ENCODE data around the gene IPO4. TPM values are rescaled to one million over a fixed set of nuclear protein-coding genes. Genes with fewer than 3 reads are reported as not detected.

The IPO4 gene
- total and polyA plus RNA-seq, 2 of the 13 experiments (the other 11 are each of a cell fraction or from before 2014, with no cell fraction given) = 39.0 to 179 TPM

- TF ChIP-seq IRF9 (CRISPR knock-in tag; IDR thresholded peaks at IDR 0.05; ENCODE audit: borderline replicate concordance) = peak; percentile 82; the same call in 1 of the 2 replicates
- TF ChIP-seq REXO4 (CRISPR knock-in tag; IDR thresholded peaks at IDR 0.05; ENCODE audit: borderline replicate concordance) = no peak
- no peak for TF ChIP-seq PATZ1 (CRISPR knock-in tag; IDR thresholded peaks at IDR 0.05)
- TF ChIP-seq ARNTL (CRISPR knock-in tag; IDR thresholded peaks at IDR 0.05) = no peak
Observed at GRCh38 chr14:24155100-24155499, 33.5 kb downstream of the IPO4 start (continued).

DNA sequence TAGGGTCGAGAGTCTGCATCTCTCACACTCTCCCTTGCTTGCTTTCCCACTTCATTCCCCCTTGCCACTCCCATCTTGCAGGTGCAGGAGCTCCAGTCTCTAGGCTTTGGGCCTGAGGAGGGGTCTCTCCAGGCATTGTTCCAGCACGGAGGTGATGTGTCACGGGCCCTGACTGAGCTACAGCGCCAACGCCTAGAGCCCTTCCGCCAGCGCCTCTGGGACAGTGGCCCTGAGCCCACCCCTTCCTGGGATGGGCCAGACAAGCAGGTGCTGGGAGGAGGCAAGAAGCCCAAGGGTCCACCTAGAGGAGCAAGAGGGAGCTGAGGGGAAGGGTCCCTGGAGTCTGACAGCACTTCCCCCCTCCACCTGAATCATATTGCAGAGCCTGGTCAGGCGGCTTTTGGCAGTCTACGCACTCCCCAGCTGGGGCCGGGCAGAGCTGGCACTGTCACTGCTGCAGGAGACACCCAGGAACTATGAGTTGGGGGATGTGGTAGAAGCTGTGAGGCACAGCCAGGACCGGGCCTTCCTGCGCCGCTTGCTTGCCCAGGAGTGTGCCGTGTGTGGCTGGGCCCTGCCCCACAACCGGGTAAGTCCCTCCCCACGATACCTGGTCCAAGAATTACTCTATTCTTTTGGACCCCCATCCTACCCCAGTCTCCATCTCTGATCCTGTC lies 37.1 kb downstream of the IPO4 start:
- Histone ChIP-seq H3K4me2 (ENCODE audit: low read depth, low read length) (no peak overlapping the region), H3K9me3 (ENCODE audit: low read length) (no peaks in the 10 kb centered on the region), H3K4me1 (ENCODE audit: insufficient read depth, low read length) (peaks cover 20% of the 10 kb centered on the region), H3K27me3 (ENCODE audit: control insufficient read depth in 1 of 2, insufficient read depth in 2 of 2, low read length in 2 of 2) (no peaks in the 10 kb centered on the region; a peak in 1 of 5 replicates), H3K36me3 (replicated peaks in 1 of 2; ENCODE audit: control insufficient read depth in 1 of 2, insufficient read depth in 2 of 2, low read length in 2 of 2) (peaks cover 49 to 57% of the 10 kb centered on the region in 2 experiments), H3K27ac (ENCODE audit: extremely low read length, insufficient read depth, low read length) (no peak overlapping the region), H3K9ac (ENCODE audit: insufficient read depth, low read depth, low read length) (no peak overlapping the region), H4K20me1 (ENCODE audit: insufficient read depth, low read length) (peaks cover 7% of the 10 kb centered on the region), H3K79me2 (ENCODE audit: insufficient read depth, low read length) (peaks cover 20% of the 10 kb centered on the region), H2AFZ (ENCODE audit: low read length) (no peak overlapping the region), H3K4me3 (replicated peaks in 1 of 3; ENCODE audit: insufficient read depth in 1 of 3, low read depth in 2 of 3, low read length in 3 of 3) (no peak overlapping the region)
- CTCF ChIA-PET (ENCODE audit: low intra/inter-chr PET ratio, low total read pairs) = no interaction called here
- no peak for ATAC-seq
- in situ Hi-C loops (cut with HindIII; ENCODE audit: extremely low pct_ligation_motif_present, low pct_unique_long_range_greater_than_20kb) (no loop called here), intact Hi-C loops (cut with micrococcal nuclease; ENCODE audit: unreplicated experiment) (no loop called here)
- no peak for DNase-seq (ENCODE audit: low spot score)
- FAIRE-seq = no peak
- no TSS peak for BruUV-seq (replicated peaks)
- POLR2A ChIA-PET = interaction anchor here (1.3 to 11.8 kb wide), 5 partner anchors 8 to 37 kb away, joined by 3 to 233 read pairs (median 22); partner anchors contain the start of genes DCAF11, EMC9, IRF9 and NRL
- WGBS (ENCODE audit: low lambda C conversion rate) = 96% methylated on average over 16 of the region's 16 CpGs
- TF ChIP-seq HIVEP1 (CRISPR knock-in tag; IDR thresholded peaks at IDR 0.05) = 0 out of 2 replicates have a peak, but pooled peaks have one; percentile 18
- TF ChIP-seq, protein P1, sequence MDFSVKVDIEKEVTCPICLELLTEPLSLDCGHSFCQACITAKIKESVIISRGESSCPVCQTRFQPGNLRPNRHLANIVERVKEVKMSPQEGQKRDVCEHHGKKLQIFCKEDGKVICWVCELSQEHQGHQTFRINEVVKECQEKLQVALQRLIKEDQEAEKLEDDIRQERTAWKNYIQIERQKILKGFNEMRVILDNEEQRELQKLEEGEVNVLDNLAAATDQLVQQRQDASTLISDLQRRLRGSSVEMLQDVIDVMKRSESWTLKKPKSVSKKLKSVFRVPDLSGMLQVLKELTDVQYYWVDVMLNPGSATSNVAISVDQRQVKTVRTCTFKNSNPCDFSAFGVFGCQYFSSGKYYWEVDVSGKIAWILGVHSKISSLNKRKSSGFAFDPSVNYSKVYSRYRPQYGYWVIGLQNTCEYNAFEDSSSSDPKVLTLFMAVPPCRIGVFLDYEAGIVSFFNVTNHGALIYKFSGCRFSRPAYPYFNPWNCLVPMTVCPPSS (IDR thresholded peaks at IDR 0.05) = no peak
- TF ChIP-seq HES4 (CRISPR knock-in tag; IDR thresholded peaks at IDR 0.05; ENCODE audit: borderline replicate concordance) = peak; percentile 86
- peak; percentile 79 for TF ChIP-seq AGO2 (optimal IDR thresholded peaks at IDR 0.05; ENCODE audit: low read depth, low read length)
- TF ChIP-seq MTA1 (CRISPR knock-in tag; IDR thresholded peaks at IDR 0.05; ENCODE audit: borderline replicate concordance) = peak; percentile 49; the same call in 1 of the 2 replicates
- peak; percentile 48; the same call in 1 of the 2 replicates for TF ChIP-seq ZNF563 (CRISPR knock-in tag; IDR thresholded peaks at IDR 0.05)
- TF ChIP-seq, protein P2, sequence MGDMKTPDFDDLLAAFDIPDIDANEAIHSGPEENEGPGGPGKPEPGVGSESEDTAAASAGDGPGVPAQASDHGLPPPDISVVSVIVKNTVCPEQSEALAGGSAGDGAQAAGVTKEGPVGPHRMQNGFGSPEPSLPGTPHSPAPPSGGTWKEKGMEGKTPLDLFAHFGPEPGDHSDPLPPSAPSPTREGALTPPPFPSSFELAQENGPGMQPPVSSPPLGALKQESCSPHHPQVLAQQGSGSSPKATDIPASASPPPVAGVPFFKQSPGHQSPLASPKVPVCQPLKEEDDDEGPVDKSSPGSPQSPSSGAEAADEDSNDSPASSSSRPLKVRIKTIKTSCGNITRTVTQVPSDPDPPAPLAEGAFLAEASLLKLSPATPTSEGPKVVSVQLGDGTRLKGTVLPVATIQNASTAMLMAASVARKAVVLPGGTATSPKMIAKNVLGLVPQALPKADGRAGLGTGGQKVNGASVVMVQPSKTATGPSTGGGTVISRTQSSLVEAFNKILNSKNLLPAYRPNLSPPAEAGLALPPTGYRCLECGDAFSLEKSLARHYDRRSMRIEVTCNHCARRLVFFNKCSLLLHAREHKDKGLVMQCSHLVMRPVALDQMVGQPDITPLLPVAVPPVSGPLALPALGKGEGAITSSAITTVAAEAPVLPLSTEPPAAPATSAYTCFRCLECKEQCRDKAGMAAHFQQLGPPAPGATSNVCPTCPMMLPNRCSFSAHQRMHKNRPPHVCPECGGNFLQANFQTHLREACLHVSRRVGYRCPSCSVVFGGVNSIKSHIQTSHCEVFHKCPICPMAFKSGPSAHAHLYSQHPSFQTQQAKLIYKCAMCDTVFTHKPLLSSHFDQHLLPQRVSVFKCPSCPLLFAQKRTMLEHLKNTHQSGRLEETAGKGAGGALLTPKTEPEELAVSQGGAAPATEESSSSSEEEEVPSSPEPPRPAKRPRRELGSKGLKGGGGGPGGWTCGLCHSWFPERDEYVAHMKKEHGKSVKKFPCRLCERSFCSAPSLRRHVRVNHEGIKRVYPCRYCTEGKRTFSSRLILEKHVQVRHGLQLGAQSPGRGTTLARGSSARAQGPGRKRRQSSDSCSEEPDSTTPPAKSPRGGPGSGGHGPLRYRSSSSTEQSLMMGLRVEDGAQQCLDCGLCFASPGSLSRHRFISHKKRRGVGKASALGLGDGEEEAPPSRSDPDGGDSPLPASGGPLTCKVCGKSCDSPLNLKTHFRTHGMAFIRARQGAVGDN (CRISPR knock-in tag; IDR thresholded peaks at IDR 0.05) = peak; percentile 5; the same call in 1 of the 2 replicates
- peak; percentile 57 for TF ChIP-seq RBFOX2 (IDR thresholded peaks at IDR 0.05; ENCODE audit: low read depth, low read length)
- no peak for TF ChIP-seq HOXA9 (CRISPR knock-in tag; IDR thresholded peaks at IDR 0.05; ENCODE audit: borderline replicate concordance)

Data from HepG2 (cell line).